Aorta (tissue), 5 donors: ENCODE measurements around the gene PALMD. TPM values are rescaled to one million over a fixed set of nuclear protein-coding genes. Genes with fewer than 3 reads are reported as not detected.

Experiments
- ATAC-seq: fragments of 200-7000 bp; cut with Tn5 transposase; one replicate; pipeline ENCODE4 v1.9.1; 2022; ENCODE audit warnings: moderate library complexity; ENCODE audit not compliant: low FRiP score
- DNase-seq, 2 donors: peaks; one replicate each; pipeline ENCODE4 v3.0.0-alpha.2; 2020
- H3K27ac ChIP-seq, 2 donors: one replicate each; pipeline ENCODE4 v1.5.1; 2013; ENCODE audit warnings: low read length in 2 of 2, mild to moderate bottlenecking in 2 of 2, moderate library complexity in 2 of 2, control low read depth in 1 of 2, inconsistent platforms in 1 of 2, low read depth in 1 of 2
- H3K27me3 ChIP-seq, 2 donors: one replicate each; pipeline ENCODE4 v1.6.1; 2013; ENCODE audit warnings: control low read depth in 1 of 2, low read length in 1 of 2, mild to moderate bottlenecking in 1 of 2, moderate library complexity in 1 of 2; ENCODE audit not compliant: insufficient read depth in 2 of 2, control insufficient read depth in 1 of 2
- H3K36me3 ChIP-seq, 2 donors: one replicate each; pipeline ENCODE4 v1.6.1; 2013; ENCODE audit warnings: control low read depth in 1 of 2, low read length in 1 of 2, mild to moderate bottlenecking in 1 of 2; ENCODE audit not compliant: insufficient read depth in 2 of 2, control insufficient read depth in 1 of 2
- H3K4me1 ChIP-seq, 2 donors: one replicate each; pipeline ENCODE4 v1.6.1; 2013; ENCODE audit warnings: low read length in 2 of 2, control low read depth in 1 of 2, mild to moderate bottlenecking in 1 of 2, moderate library complexity in 1 of 2; ENCODE audit not compliant: insufficient read depth in 2 of 2, control insufficient read depth in 1 of 2
- H3K4me3 ChIP-seq, 2 donors: one replicate each; pipeline ENCODE4 v1.5.1; 2013; ENCODE audit warnings: low read length in 2 of 2, control low read depth in 1 of 2, mild to moderate bottlenecking in 1 of 2
- H3K9me3 ChIP-seq: one replicate; pipeline ENCODE4 v1.6.1; 2013; ENCODE audit warnings: mild to moderate bottlenecking, low read length; ENCODE audit not compliant: control insufficient read depth
- WGBS, 2 donors: extraction: QIAGEN DNeasy Blood & Tissue Kit; methylation state at CpG; one replicate each; pipeline ENCODE4 v1.1.7; 2013; 5-methylcytosine and 5-hydroxymethylcytosine counted together
- intact Hi-C, 2 donors: fragments of 100-400 bp; cut with DNase I; formaldehyde crosslinking; loops; one replicate each; pipeline versions ENCODE4 v1.14.2 to v1.15.0; 2022
- polyA plus RNA-seq, 2 donors: library from polyadenylated mRNA; stranded (reverse); fragments of 200-250 nt; gene quantifications; one replicate each; pipeline ENCODE4 v1.2.3, GENCODE V29; 2013
- total RNA-seq, 2 donors: library from RNA; stranded (reverse); fragmentation: NEBNext Ultra II Directional; extraction: Animal tissue kit (Norgen Biotek cat#: 25700); gene quantifications; one replicate each; pipeline ENCODE4 v1.2.1, GENCODE V29; 2021
- donor health status: healthy with polysubstance abuse.
- donor health status: Bipolar disorder and iron deficiency.
- donor health status: DM: no; HTN: no; CAD: no.
- donor health status: DM: no; HTN: no; CAD: no.
- donor health status: DM: yes; HTN: yes; CAD: no.

Gene PALMD
- total and polyA plus RNA-seq, 4 donors: 2.7 to 40.0 (median 15.3) TPM

GRCh38 chr1:99650030-99650429, 4.1 kb downstream of the PALMD start:
- Histone ChIP-seq H3K4me3 (no peak overlapping the region), H3K27ac (no peak overlapping the region), H3K4me1 (no peaks in the 10 kb centered on the region), H3K9me3 (no peaks in the 10 kb centered on the region), H3K27me3 (no peaks in the 10 kb centered on the region), H3K36me3 (no peaks in the 10 kb centered on the region)
- ATAC-seq (no peak), DNase-seq (no peak)
- 42 to 50% methylated on average over 2 of the region's 2 CpGs for WGBS, 2 donors
- intact Hi-C loops: no loop called here

GRCh38 chr1:99650773-99651437, 5.0 kb downstream of the PALMD start:
- H3K4me1 ChIP-seq: no peaks in the 10 kb centered on the region
- no peaks in the 10 kb centered on the region for H3K27me3 ChIP-seq
- no peak overlapping the region for H3K27ac ChIP-seq
- H3K4me3 ChIP-seq: no peak overlapping the region
- DNase-seq: no peak
- ATAC-seq: no peak
- intact Hi-C loops: no loop called here
- no peaks in the 10 kb centered on the region for H3K9me3 ChIP-seq
- H3K36me3 ChIP-seq: no peaks in the 10 kb centered on the region
- WGBS, 2 donors: 37 to 45% methylated on average over 3 of the region's 3 CpGs

- H3K4me1 ChIP-seq: no peaks in the 10 kb centered on the region
- H3K27ac ChIP-seq: no peak overlapping the region
- no peak for ATAC-seq
These were observed 7.0 kb downstream of the PALMD start for GRCh38 chr1:99652881-99653281.

GRCh38 chr1:99655376-99655775, 9.5 kb downstream of the PALMD start:
- intact Hi-C loops: no loop called here
- H3K4me1 ChIP-seq: no peaks in the 10 kb centered on the region
- H3K27ac ChIP-seq: no peak overlapping the region
- 82 to 87% methylated on average over 3 of the region's 3 CpGs for WGBS, 2 donors
- DNase-seq (no peak), ATAC-seq (no peak)
- no peaks in the 10 kb centered on the region for H3K36me3 ChIP-seq
- H3K27me3 ChIP-seq: no peaks in the 10 kb centered on the region
- no peaks in the 10 kb centered on the region for H3K9me3 ChIP-seq
- no peak overlapping the region for H3K4me3 ChIP-seq

More at GRCh38 chr1:99652881-99653281, 7.0 kb downstream of the PALMD start:
- Histone ChIP-seq H3K9me3 (no peaks in the 10 kb centered on the region), H3K4me3 (no peak overlapping the region), H3K27me3 (no peaks in the 10 kb centered on the region), H3K36me3 (no peaks in the 10 kb centered on the region)
- no peak for DNase-seq
- WGBS, 2 donors: 58 to 69% methylated on average over 2 of the region's 2 CpGs
- intact Hi-C loops: no loop called here

GRCh38 chr1:99656701-99657100, 10.8 kb downstream of the PALMD start:
- intact Hi-C loops: no loop called here
- Histone ChIP-seq H3K27me3 (no peaks in the 10 kb centered on the region), H3K27ac (no peak overlapping the region), H3K36me3 (no peaks in the 10 kb centered on the region), H3K9me3 (no peaks in the 10 kb centered on the region), H3K4me3 (no peak overlapping the region), H3K4me1 (no peaks in the 10 kb centered on the region)
- DNase-seq: no peak
- no peak for ATAC-seq
- WGBS, 2 donors: 60 to 69% methylated on average over 3 of the region's 3 CpGs

GRCh38 chr1:99657213-99658030, 11.5 kb downstream of the PALMD start:
- Histone ChIP-seq H3K27ac (no peak overlapping the region), H3K4me1 (no peaks in the 10 kb centered on the region), H3K27me3 (no peaks in the 10 kb centered on the region), H3K36me3 (no peaks in the 10 kb centered on the region), H3K9me3 (no peaks in the 10 kb centered on the region), H3K4me3 (no peak overlapping the region)
- WGBS, 2 donors: 71 to 77% methylated on average over 5 of the region's 5 CpGs
- intact Hi-C loops: no loop called here
- DNase-seq: no peak
- ATAC-seq: no peak

GRCh38 chr1:99658031-99658290, 12.0 kb downstream of the PALMD start:
- Histone ChIP-seq H3K27me3 (no peaks in the 10 kb centered on the region), H3K27ac (no peak overlapping the region), H3K4me3 (no peak overlapping the region), H3K4me1 (no peaks in the 10 kb centered on the region), H3K9me3 (no peaks in the 10 kb centered on the region), H3K36me3 (no peaks in the 10 kb centered on the region)
- 90% methylated on average over 3 of the region's 3 CpGs for WGBS, 2 donors
- intact Hi-C loops: no loop called here
- no peak for DNase-seq
- no peak for ATAC-seq

- Histone ChIP-seq H3K27ac (no peak overlapping the region), H3K4me1 (no peaks in the 10 kb centered on the region), H3K4me3 (no peak overlapping the region), H3K27me3 (no peaks in the 10 kb centered on the region), H3K9me3 (no peaks in the 10 kb centered on the region), H3K36me3 (no peaks in the 10 kb centered on the region)
- no peak for ATAC-seq
- DNase-seq: no peak
- WGBS, 2 donors: 43 to 58% methylated on average over 2 of the region's 2 CpGs
- intact Hi-C loops: no loop called here
These were observed 13.9 kb downstream of the PALMD start for GRCh38 chr1:99659755-99660210.

GRCh38 chr1:99660496-99660895, 14.6 kb downstream of the PALMD start:
- no peaks in the 10 kb centered on the region for H3K4me1 ChIP-seq
- 65 to 73% methylated on average over 2 of the region's 2 CpGs for WGBS, 2 donors
- intact Hi-C loops: no loop called here

More at GRCh38 chr1:99660496-99660895, 14.6 kb downstream of the PALMD start:
- Histone ChIP-seq H3K27ac (no peak overlapping the region), H3K27me3 (no peaks in the 10 kb centered on the region), H3K36me3 (no peaks in the 10 kb centered on the region), H3K4me3 (no peak overlapping the region), H3K9me3 (no peaks in the 10 kb centered on the region)
- DNase-seq (no peak), ATAC-seq (no peak)
